Coronary artery (tissue), 2 donors: ENCODE measurements around the gene ULK1.

Source experiments
- DNase-seq: peaks from one replicate; pipeline ENCODE4 v3.0.0-alpha.2; 2017; ENCODE audit warnings: low spot score
- H3K27ac ChIP-seq, 2 donors: fragments of 200-600 bp; sonication (generic); one replicate each; pipeline ENCODE4 v1.5.1; 2016 to 2019
- H3K4me3 ChIP-seq: fragments of 200-600 bp; sonication (generic); 2 replicates; pipeline ENCODE4 v1.5.1; 2016; ENCODE audit warnings: mild to moderate bottlenecking, moderate library complexity
- CTCF ChIP-seq: fragments of 200-600 bp; sonication (generic); IDR thresholded peaks from one replicate; pipeline ENCODE4 v1.5.1; 2019; ENCODE audit warnings: antibody characterized with exemption

The ULK1 gene

DNA sequence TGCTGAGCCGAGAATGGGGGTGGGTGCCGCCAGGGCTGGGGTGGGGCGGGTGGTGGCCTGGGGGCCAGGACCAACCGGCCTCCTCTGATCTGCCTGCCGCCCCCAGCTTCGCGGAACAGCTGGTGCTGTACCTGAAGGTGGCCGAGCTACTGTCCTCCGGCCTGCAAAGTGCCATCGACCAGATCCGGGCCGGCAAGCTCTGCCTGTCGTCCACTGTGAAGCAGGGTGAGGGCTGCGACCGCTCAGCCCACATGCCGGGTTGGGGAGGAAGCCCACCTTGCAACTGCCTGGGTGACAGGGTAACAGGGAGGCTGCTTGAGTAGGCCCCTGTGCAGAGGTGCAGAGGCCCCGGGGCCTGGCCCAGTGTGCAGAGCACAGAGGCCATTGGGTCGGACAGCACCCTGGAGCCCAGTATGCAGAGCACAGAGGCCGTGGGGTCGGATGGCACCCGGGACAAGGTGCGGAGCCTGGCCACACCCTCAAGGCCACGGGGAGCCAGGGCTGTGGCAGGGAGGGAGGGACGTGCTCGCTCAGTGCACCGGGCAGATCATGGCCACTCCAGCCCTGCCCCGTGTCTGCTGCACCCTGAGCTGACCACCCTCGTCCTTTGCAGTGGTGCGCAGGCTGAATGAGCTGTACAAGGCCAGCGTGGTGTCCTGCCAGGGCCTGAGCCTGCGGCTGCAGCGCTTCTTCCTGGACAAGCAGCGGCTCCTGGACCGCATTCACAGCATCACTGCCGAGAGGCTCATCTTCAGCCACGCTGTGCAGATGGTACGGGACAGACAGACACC is 25.1 kb downstream of the ULK1 start:
- no peak for DNase-seq
- TF ChIP-seq CTCF, result no peak
- H3K4me3 ChIP-seq, result no peak overlapping the region
- no peak overlapping the region for H3K27ac ChIP-seq

- Histone ChIP-seq H3K4me3 (no peak overlapping the region), H3K27ac (no peak overlapping the region)
- DNase-seq, result no peak
- no peak for TF ChIP-seq CTCF
Observed at GRCh38 chr12:131920157-131920508, 25.7 kb downstream of the ULK1 start.

DNA sequence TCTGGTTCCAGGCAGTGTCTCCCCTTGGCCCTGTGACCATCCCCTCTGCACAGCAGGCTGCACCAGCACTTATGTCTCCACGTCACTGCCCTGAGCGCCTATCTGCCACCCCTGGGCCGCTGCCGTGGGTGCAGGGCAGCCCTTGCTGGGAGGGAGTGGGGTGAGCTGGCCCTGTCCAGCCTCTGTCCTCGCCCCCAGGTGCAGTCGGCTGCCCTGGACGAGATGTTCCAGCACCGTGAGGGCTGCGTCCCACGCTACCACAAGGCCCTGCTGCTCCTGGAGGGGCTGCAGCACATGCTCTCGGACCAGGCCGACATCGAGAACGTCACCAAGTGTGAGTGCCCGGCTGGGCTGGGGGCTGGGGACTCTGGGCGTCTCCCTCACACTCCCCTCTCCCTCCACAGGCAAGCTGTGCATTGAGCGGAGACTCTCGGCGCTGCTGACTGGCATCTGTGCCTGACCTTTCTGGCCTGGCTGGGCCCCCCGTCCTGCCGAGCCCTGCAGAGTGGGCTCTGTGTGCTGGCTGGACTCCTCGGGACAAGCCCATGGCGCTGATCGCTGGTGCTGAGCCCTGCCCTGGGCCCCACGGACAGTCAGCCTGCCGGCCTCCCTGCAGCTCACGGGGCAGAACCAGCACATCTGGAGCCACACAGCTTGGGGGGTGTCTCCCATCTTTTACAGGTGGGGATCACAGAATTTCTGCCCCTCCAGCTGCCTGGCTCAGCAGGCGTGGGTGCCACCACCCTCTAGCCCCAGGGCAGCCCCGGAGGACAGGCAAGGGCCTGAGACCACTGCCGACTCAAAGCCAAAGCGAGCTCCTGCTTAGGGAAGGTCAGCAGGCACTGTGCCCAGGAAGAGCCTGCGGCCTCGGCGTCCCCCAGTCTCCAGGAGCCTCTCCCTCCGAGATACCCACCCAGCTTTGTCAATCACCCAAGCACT is 26.7 kb downstream of the ULK1 start:
- Histone ChIP-seq H3K27ac (no peak overlapping the region), H3K4me3 (no peak overlapping the region)
- TF ChIP-seq CTCF, result no peak
- DNase-seq, result no peak

DNA sequence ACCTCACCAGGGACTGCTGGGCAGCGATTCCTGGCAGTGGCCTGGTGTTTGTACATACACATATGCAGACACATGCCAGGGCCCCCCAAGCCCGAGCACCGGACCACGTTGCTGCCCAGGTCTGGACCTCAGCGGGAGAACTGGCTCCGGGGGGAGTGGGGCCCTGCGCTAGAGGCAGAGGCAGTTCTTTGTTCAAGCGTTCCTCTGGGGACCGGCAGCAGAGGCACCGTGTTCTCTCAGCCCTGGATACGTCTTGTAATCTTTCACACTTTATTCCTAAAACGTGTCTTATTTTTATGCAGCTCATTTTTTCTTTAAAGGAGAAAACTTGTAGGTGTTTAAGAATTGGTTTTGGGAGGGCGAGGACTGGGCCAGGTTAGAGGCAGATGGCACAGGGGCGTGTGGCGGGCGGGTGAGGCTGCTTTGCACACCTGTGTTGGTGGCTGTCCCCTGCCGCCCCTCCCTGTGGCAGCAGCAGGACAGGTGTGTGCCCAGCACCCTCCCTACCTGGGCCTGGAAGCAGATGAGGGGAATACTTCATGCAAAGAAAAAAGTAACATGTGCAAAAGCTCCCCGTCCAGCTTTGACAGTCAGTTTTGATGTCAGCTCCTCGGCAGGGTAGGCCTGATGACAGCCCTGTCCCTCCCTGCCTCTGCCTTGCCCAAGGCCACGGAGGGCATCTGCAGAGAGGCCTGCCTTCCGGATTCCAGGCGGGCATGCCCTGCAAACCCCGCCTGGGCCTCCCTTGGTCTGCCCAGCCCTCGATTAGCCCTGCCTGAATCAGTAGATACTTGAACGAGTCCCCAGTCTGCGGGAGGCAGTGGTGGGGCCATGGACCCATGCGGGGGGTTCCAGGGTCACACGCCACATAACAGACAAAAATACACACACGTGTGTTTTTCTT is 27.7 kb downstream of the ULK1 start:
- Histone ChIP-seq H3K4me3 (no peak overlapping the region), H3K27ac (no peak overlapping the region)
- DNase-seq, result peak; percentile 72
- TF ChIP-seq CTCF, result no peak

DNA sequence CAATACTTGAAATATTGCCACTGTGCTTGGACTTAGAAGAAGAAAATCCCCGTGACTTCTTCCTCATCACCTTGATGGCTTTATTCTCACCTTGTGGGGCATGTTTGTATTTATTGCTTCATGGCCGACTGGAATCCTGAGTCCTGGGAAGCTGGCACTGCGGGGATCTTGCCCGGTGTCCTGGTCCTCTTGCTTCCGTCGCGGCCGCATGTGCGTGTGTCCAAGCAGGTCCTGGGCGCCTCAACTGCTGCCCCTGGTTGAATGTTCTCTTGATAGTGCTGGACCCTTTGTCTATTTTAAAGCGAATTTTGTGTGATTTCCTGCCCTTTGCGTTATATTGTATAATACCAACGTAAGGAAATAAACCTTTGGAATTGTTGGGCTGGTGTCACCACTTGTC is 28.4 kb downstream of the ULK1 start:
- no peak for DNase-seq

More for the DNA sequence above, 28.4 kb downstream of the ULK1 start:
- H3K4me3 ChIP-seq, result no peak overlapping the region
- TF ChIP-seq CTCF, result no peak
- no peak overlapping the region for H3K27ac ChIP-seq
